Adrenal gland (tissue), 5 donors: ENCODE measurements around the gene DNPEP.

ENCODE experiments used
- POLR2A ChIP-seq, 2 donors: fragments of 450-650 bp; IDR thresholded peaks; one replicate each; pipeline ENCODE4 v1.6.1; 2017; ENCODE audit warnings: antibody characterized with exemption in 2 of 2, mild to moderate bottlenecking in 2 of 2, moderate library complexity in 1 of 2
- TF ChIP-seq, protein P1 (sequence below), 6 experiments: fragments of 450-650 bp in 4 of 6; fragments of 200-600 bp in 2 of 6; sonication (generic) in 1 of 6; IDR thresholded peaks; 1 replicate in 5 of 6; 2 replicates in 1 of 6; pipeline versions ENCODE4 v1.5.1 to v1.8.0; 2016 to 2021; ENCODE audit warnings: antibody characterized with exemption in 6 of 6, mild to moderate bottlenecking in 2 of 6, moderate library complexity in 1 of 6
- donor health status: DM: no; HTN: no; CAD: no.

- TF ChIP-seq, protein P1, sequence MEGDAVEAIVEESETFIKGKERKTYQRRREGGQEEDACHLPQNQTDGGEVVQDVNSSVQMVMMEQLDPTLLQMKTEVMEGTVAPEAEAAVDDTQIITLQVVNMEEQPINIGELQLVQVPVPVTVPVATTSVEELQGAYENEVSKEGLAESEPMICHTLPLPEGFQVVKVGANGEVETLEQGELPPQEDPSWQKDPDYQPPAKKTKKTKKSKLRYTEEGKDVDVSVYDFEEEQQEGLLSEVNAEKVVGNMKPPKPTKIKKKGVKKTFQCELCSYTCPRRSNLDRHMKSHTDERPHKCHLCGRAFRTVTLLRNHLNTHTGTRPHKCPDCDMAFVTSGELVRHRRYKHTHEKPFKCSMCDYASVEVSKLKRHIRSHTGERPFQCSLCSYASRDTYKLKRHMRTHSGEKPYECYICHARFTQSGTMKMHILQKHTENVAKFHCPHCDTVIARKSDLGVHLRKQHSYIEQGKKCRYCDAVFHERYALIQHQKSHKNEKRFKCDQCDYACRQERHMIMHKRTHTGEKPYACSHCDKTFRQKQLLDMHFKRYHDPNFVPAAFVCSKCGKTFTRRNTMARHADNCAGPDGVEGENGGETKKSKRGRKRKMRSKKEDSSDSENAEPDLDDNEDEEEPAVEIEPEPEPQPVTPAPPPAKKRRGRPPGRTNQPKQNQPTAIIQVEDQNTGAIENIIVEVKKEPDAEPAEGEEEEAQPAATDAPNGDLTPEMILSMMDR (IDR thresholded peaks at IDR 0.05) = no peak
- no peak for TF ChIP-seq POLR2A (IDR thresholded peaks at IDR 0.05)
Measured at GRCh38 chr2:219419012-219419324, 31.3 kb upstream of the DNPEP start.
